Measurements from ENCODE around the gene C2CD2. TPM values are rescaled to one million over a fixed set of nuclear protein-coding genes. Genes with fewer than 3 reads are reported as not detected.

Gene C2CD2
- total RNA-seq, 2 experiments from 2014 or later, result 6.9 to 7.3 TPM

- H3K36me3 Mint-ChIP-seq (ENCODE audit: low read depth), result peaks cover 5% of the 10 kb centered on the region
- H3K27ac Mint-ChIP-seq, result no peak overlapping the region
- CTCF ChIA-PET, result interaction anchor here (0.7 to 1.4 kb wide), 3 partner anchors 10 to 212 kb away, joined by 3 to 4 read pairs (median 4); no protein-coding TSS in a partner anchor
- H3K4me3 Mint-ChIP-seq, result no peak overlapping the region
- H3K9me3 Mint-ChIP-seq, result no peaks in the 10 kb centered on the region
- peaks cover 22% of the 10 kb centered on the region for H3K4me1 Mint-ChIP-seq (ENCODE audit: low read depth)
- peak; percentile 78 for DNase-seq
- intact Hi-C loops (cut with micrococcal nuclease), result loop anchor here (1.0 to 5.0 kb wide), 2 partner anchors 166 to 211 kb away; no protein-coding TSS in a partner anchor
- H3K27me3 Mint-ChIP-seq (ENCODE audit: low read depth), result no peaks in the 10 kb centered on the region
Measured at GRCh38 chr21:41895643-41896493, 58.0 kb downstream of the C2CD2 start.

- H3K9me3 Mint-ChIP-seq, result no peaks in the 10 kb centered on the region
- peaks cover 5% of the 10 kb centered on the region for H3K36me3 Mint-ChIP-seq (ENCODE audit: low read depth)
- no peak for DNase-seq
- no peak overlapping the region for H3K4me3 Mint-ChIP-seq
- H3K27ac Mint-ChIP-seq, result no peak overlapping the region
- peaks cover 16% of the 10 kb centered on the region for H3K4me1 Mint-ChIP-seq (ENCODE audit: low read depth)
- CTCF ChIA-PET, result interaction anchor here (0.7 to 1.4 kb wide), 3 partner anchors 9 to 213 kb away, joined by 3 to 4 read pairs (median 4); no protein-coding TSS in a partner anchor
- intact Hi-C loops (cut with micrococcal nuclease), result loop anchor here (5.0 kb wide), 1 partner anchor 212 kb away; no protein-coding TSS in a partner anchor
- H3K27me3 Mint-ChIP-seq (ENCODE audit: low read depth), result no peaks in the 10 kb centered on the region
Measured at GRCh38 chr21:41894922-41895557, 58.8 kb downstream of the C2CD2 start.

GRCh38 chr21:41894511-41894910 lies 59.3 kb downstream of the C2CD2 start:
- intact Hi-C loops (cut with micrococcal nuclease), result no loop called here
- Mint-ChIP-seq H3K9me3 (no peaks in the 10 kb centered on the region), H3K4me3 (no peak overlapping the region), H3K27me3 (ENCODE audit: low read depth) (no peaks in the 10 kb centered on the region), H3K4me1 (ENCODE audit: low read depth) (peaks cover 14% of the 10 kb centered on the region), H3K36me3 (ENCODE audit: low read depth) (peaks cover 4% of the 10 kb centered on the region), H3K27ac (no peak overlapping the region)
- CTCF ChIA-PET, result no interaction called here
- no peak for DNase-seq

GRCh38 chr21:41892726-41893125 lies 61.1 kb downstream of the C2CD2 start:
- no peaks in the 10 kb centered on the region for H3K9me3 Mint-ChIP-seq
- intact Hi-C loops (cut with micrococcal nuclease), result no loop called here
- CTCF ChIA-PET, result no interaction called here

GRCh38 chr21:41891132-41891531 lies 62.7 kb downstream of the C2CD2 start:
- Mint-ChIP-seq H3K27me3 (ENCODE audit: low read depth) (no peaks in the 10 kb centered on the region), H3K9me3 (no peaks in the 10 kb centered on the region)

More at GRCh38 chr21:41892726-41893125, 61.1 kb downstream of the C2CD2 start:
- Mint-ChIP-seq H3K27me3 (ENCODE audit: low read depth) (no peaks in the 10 kb centered on the region), H3K36me3 (ENCODE audit: low read depth) (no peaks in the 10 kb centered on the region), H3K27ac (no peak overlapping the region), H3K4me1 (ENCODE audit: low read depth) (peaks cover 8% of the 10 kb centered on the region), H3K4me3 (no peak overlapping the region)
- DNase-seq, result no peak

GRCh38 chr21:41890355-41890754 lies 63.5 kb downstream of the C2CD2 start:
- Mint-ChIP-seq H3K27me3 (ENCODE audit: low read depth) (no peaks in the 10 kb centered on the region), H3K36me3 (ENCODE audit: low read depth) (no peaks in the 10 kb centered on the region), H3K9me3 (no peaks in the 10 kb centered on the region), H3K27ac (no peak overlapping the region), H3K4me1 (ENCODE audit: low read depth) (no peaks in the 10 kb centered on the region), H3K4me3 (no peak overlapping the region)
- DNase-seq, result no peak
- CTCF ChIA-PET, result no interaction called here
- intact Hi-C loops (cut with micrococcal nuclease), result no loop called here

More at GRCh38 chr21:41891132-41891531, 62.7 kb downstream of the C2CD2 start:
- Mint-ChIP-seq H3K27ac (no peak overlapping the region), H3K4me1 (ENCODE audit: low read depth) (peaks cover 5% of the 10 kb centered on the region), H3K36me3 (ENCODE audit: low read depth) (no peaks in the 10 kb centered on the region), H3K4me3 (no peak overlapping the region)
- no peak for DNase-seq
- intact Hi-C loops (cut with micrococcal nuclease), result no loop called here
- CTCF ChIA-PET, result no interaction called here

- intact Hi-C loops (cut with micrococcal nuclease), result no loop called here
- H3K27me3 Mint-ChIP-seq (ENCODE audit: low read depth), result no peaks in the 10 kb centered on the region
- DNase-seq, result no peak
- H3K4me3 Mint-ChIP-seq, result no peak overlapping the region
- no peaks in the 10 kb centered on the region for H3K36me3 Mint-ChIP-seq (ENCODE audit: low read depth)
- no peaks in the 10 kb centered on the region for H3K9me3 Mint-ChIP-seq
- no peaks in the 10 kb centered on the region for H3K4me1 Mint-ChIP-seq (ENCODE audit: low read depth)
- H3K27ac Mint-ChIP-seq, result no peak overlapping the region
- CTCF ChIA-PET, result no interaction called here
Measured at GRCh38 chr21:41888749-41889376, 65.0 kb downstream of the C2CD2 start.

DNA sequence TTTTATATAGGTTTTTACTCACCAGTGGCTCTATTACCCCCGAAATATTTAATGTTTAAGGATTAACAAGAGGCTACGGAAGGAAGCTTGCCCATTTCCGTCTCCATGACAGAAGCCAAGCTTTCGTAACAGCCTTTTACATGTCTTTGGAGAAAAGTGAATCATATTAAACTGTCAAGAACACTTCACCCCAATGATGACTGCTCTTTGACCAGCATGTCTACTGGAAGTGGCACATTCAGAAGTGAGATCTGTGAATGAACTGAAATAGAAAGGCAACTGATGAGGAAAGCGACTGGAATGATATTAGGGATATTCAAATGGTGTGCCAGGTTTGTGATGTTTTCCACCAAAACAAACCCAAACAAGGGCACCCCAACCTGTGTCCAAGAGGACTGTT lies 66.2 kb downstream of the C2CD2 start:
- no peaks in the 10 kb centered on the region for H3K36me3 Mint-ChIP-seq (ENCODE audit: low read depth)
- no peak overlapping the region for H3K4me3 Mint-ChIP-seq

DNA sequence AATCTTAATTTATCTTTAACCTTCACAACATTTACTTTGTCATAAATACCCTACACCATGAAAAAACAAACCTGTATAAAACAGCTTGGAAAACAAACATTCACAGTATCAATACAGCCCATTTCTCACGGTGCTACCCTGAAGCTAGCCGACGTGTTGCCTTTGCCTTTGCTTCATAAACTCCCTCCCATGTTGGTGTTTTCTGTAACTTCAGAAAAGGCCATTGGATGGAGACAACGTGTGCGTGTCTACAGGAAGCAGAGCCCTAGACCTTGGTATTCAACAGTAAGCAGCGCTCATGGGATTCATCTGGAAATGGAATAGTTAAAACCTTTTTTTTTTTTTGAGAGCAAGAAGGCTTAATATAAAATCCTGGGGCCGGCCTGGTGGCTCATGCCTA lies 67.5 kb downstream of the C2CD2 start:
- no peak overlapping the region for H3K27ac Mint-ChIP-seq
- H3K36me3 Mint-ChIP-seq (ENCODE audit: low read depth), result no peaks in the 10 kb centered on the region
- no peaks in the 10 kb centered on the region for H3K4me1 Mint-ChIP-seq (ENCODE audit: low read depth)
- DNase-seq, result no peak
- CTCF ChIA-PET, result interaction anchor here (0.9 to 1.2 kb wide), 2 partner anchors 10 to 222 kb away, joined by 3 to 4 read pairs; no protein-coding TSS in a partner anchor
- intact Hi-C loops (cut with micrococcal nuclease), result no loop called here
- no peaks in the 10 kb centered on the region for H3K9me3 Mint-ChIP-seq
- no peaks in the 10 kb centered on the region for H3K27me3 Mint-ChIP-seq (ENCODE audit: low read depth)
- H3K4me3 Mint-ChIP-seq, result no peak overlapping the region

More for the DNA sequence above, 66.2 kb downstream of the C2CD2 start:
- DNase-seq, result no peak
- H3K27me3 Mint-ChIP-seq (ENCODE audit: low read depth), result no peaks in the 10 kb centered on the region
- no peaks in the 10 kb centered on the region for H3K4me1 Mint-ChIP-seq (ENCODE audit: low read depth)
- intact Hi-C loops (cut with micrococcal nuclease), result no loop called here
- CTCF ChIA-PET, result interaction anchor here (0.7 kb wide), 1 partner anchor 233 kb away, joined by 5 read pairs; no protein-coding TSS in a partner anchor
- no peak overlapping the region for H3K27ac Mint-ChIP-seq
- no peaks in the 10 kb centered on the region for H3K9me3 Mint-ChIP-seq

- intact Hi-C loops (cut with micrococcal nuclease), result no loop called here
Measured at GRCh38 chr21:41885341-41886024, 68.3 kb downstream of the C2CD2 start.

GRCh38 chr21:41884501-41885030 lies 69.3 kb downstream of the C2CD2 start:
- intact Hi-C loops (cut with micrococcal nuclease), result no loop called here
- Mint-ChIP-seq H3K27ac (no peak overlapping the region), H3K4me1 (ENCODE audit: low read depth) (no peaks in the 10 kb centered on the region)

More at GRCh38 chr21:41885341-41886024, 68.3 kb downstream of the C2CD2 start:
- no peaks in the 10 kb centered on the region for H3K27me3 Mint-ChIP-seq (ENCODE audit: low read depth)
- H3K4me3 Mint-ChIP-seq, result no peak overlapping the region
- CTCF ChIA-PET, result interaction anchor here (0.9 to 1.2 kb wide), 2 partner anchors 10 to 223 kb away, joined by 3 to 4 read pairs; no protein-coding TSS in a partner anchor
- no peaks in the 10 kb centered on the region for H3K9me3 Mint-ChIP-seq
- H3K27ac Mint-ChIP-seq, result no peak overlapping the region
- no peaks in the 10 kb centered on the region for H3K4me1 Mint-ChIP-seq (ENCODE audit: low read depth)
- no peak for DNase-seq
- H3K36me3 Mint-ChIP-seq (ENCODE audit: low read depth), result no peaks in the 10 kb centered on the region

More at GRCh38 chr21:41884501-41885030, 69.3 kb downstream of the C2CD2 start:
- no peak for DNase-seq
- H3K27me3 Mint-ChIP-seq (ENCODE audit: low read depth), result no peaks in the 10 kb centered on the region
- H3K9me3 Mint-ChIP-seq, result no peaks in the 10 kb centered on the region
- H3K4me3 Mint-ChIP-seq, result no peak overlapping the region
- CTCF ChIA-PET, result no interaction called here
- no peaks in the 10 kb centered on the region for H3K36me3 Mint-ChIP-seq (ENCODE audit: low read depth)
